ENCODE data around the gene EIF3L. TPM values are rescaled to one million over a fixed set of nuclear protein-coding genes. Genes with fewer than 3 reads are reported as not detected.

EIF3L gene
- total and polyA plus RNA-seq, 9 of the 15 experiments (the other 6 are each of a cell fraction or from before 2014, with no cell fraction given): 257 to 699 (median 368) TPM

DNA sequence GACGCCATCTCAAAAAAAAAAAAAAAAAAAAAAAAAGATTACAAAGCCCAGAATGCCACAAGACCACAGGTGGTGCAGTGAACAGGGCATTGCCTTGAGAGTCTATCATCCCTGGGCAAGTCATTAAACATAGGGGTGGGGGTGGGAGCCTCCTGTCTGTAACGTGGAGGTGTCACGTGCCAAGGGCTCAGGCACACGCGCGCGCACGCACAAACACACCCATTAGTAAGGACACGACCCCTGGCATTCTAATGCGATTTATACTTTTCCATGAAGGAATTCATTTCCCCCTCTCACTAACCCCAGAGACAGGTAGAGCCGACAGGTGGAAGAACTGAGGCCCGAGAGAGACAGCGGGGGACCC, 47.3 kb upstream of the EIF3L start:
- peak overlapping the region; percentile 80 to 91; a peak in 3 of 4 replicates for H3K9ac ChIP-seq (ENCODE audit: insufficient read depth in 1 of 2, low read depth in 2 of 2, low read length in 2 of 2)
- H3K4me3 ChIP-seq: peak overlapping the region; percentile 42
- peak in 1 of 4 experiments; percentile 22 for DNase-seq (ENCODE audit: extremely low read depth in 1 of 4, low spot score in 3 of 4)
- H3K36me3 ChIP-seq (ENCODE audit: control insufficient read depth, insufficient read depth, low read length): no peaks in the 10 kb centered on the region
- WGBS (ENCODE audit: insufficient coverage, low coverage, missing lambda C conversion rate): 5% methylated on average over 11 of the region's 13 CpGs
- ChIA-PET POLR2A (interaction anchor here (0.6 kb wide), 2 partner anchors 185 to 251 kb away, joined by 3 to 4 read pairs; no protein-coding TSS in a partner anchor), CTCF (ENCODE audit: low intra/inter-chr PET ratio) (interaction anchor here (0.8 kb wide), 1 partner anchor 559 kb away, joined by 3 read pairs; no protein-coding TSS in a partner anchor)
- peak overlapping the region; percentile 73 for H3K4me2 ChIP-seq (ENCODE audit: insufficient read depth, low read length)
- no peak for FAIRE-seq
- BruUV-seq (replicated peaks): no TSS peak
- H3K4me1 ChIP-seq (replicated peaks in 1 of 2; ENCODE audit: control insufficient read depth in 2 of 2, insufficient read depth in 2 of 2, low read length in 2 of 2): peaks cover 27 to 47% of the 10 kb centered on the region in 2 experiments
- peak overlapping the region; percentile 83 for H3K27ac ChIP-seq (ENCODE audit: extremely low read depth, low read depth, low read length)
- H3K27me3 ChIP-seq (ENCODE audit: control insufficient read depth in 2 of 2, insufficient read depth in 2 of 2, low read length in 2 of 2): no peaks in the 10 kb centered on the region
- peak overlapping the region; percentile 91 for H2AFZ ChIP-seq (ENCODE audit: low read depth, low read length)
- H3K79me2 ChIP-seq (ENCODE audit: control insufficient read depth, insufficient read depth, low read length): no peaks in the 10 kb centered on the region
- no peaks in the 10 kb centered on the region for H4K20me1 ChIP-seq (replicated peaks; ENCODE audit: control insufficient read depth, insufficient read depth, low read length)
- no peaks in the 10 kb centered on the region for H3K9me3 ChIP-seq (replicated peaks; ENCODE audit: control insufficient read depth, insufficient read depth, low read depth, low read length)
- ATAC-seq: no peak; the same call in 1 of the 3 replicates
- in situ Hi-C loops (cut with MboI): no loop called here
- H3K9me1 ChIP-seq (ENCODE audit: control insufficient read depth, insufficient read depth, low read length): no peaks in the 10 kb centered on the region
- intact Hi-C loops (cut with micrococcal nuclease): loop anchor here (2.0 kb wide), 1 partner anchor 47 kb away; the partner anchor contains the start of gene EIF3L
- TF ChIP-seq SP1 (CRISPR knock-in tag; IDR thresholded peaks at IDR 0.05): 0 out of 2 replicates have a peak, but pooled peaks have one; percentile 2
- TF ChIP-seq TFE3 (CRISPR knock-in tag; IDR thresholded peaks at IDR 0.05): peak; percentile 35
- TF ChIP-seq, protein P1, sequence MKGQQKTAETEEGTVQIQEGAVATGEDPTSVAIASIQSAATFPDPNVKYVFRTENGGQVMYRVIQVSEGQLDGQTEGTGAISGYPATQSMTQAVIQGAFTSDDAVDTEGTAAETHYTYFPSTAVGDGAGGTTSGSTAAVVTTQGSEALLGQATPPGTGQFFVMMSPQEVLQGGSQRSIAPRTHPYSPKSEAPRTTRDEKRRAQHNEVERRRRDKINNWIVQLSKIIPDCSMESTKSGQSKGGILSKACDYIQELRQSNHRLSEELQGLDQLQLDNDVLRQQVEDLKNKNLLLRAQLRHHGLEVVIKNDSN (CRISPR knock-in tag; IDR thresholded peaks at IDR 0.05): peak; percentile 77
- TF ChIP-seq, protein P2, sequence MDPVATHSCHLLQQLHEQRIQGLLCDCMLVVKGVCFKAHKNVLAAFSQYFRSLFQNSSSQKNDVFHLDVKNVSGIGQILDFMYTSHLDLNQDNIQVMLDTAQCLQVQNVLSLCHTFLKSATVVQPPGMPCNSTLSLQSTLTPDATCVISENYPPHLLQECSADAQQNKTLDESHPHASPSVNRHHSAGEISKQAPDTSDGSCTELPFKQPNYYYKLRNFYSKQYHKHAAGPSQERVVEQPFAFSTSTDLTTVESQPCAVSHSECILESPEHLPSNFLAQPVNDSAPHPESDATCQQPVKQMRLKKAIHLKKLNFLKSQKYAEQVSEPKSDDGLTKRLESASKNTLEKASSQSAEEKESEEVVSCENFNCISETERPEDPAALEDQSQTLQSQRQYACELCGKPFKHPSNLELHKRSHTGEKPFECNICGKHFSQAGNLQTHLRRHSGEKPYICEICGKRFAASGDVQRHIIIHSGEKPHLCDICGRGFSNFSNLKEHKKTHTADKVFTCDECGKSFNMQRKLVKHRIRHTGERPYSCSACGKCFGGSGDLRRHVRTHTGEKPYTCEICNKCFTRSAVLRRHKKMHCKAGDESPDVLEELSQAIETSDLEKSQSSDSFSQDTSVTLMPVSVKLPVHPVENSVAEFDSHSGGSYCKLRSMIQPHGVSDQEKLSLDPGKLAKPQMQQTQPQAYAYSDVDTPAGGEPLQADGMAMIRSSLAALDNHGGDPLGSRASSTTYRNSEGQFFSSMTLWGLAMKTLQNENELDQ (CRISPR knock-in tag; IDR thresholded peaks at IDR 0.05; ENCODE audit: borderline replicate concordance): no peak
- peak; percentile 46; the same call in 1 of the 2 replicates for TF ChIP-seq RAD51 (IDR thresholded peaks at IDR 0.05; ENCODE audit: borderline replicate concordance, low read depth)
- TF ChIP-seq, protein P3, sequence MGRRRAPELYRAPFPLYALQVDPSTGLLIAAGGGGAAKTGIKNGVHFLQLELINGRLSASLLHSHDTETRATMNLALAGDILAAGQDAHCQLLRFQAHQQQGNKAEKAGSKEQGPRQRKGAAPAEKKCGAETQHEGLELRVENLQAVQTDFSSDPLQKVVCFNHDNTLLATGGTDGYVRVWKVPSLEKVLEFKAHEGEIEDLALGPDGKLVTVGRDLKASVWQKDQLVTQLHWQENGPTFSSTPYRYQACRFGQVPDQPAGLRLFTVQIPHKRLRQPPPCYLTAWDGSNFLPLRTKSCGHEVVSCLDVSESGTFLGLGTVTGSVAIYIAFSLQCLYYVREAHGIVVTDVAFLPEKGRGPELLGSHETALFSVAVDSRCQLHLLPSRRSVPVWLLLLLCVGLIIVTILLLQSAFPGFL (CRISPR knock-in tag; IDR thresholded peaks at IDR 0.05): no peak
- TF ChIP-seq BHLHE40 (IDR thresholded peaks at IDR 0.05; ENCODE audit: low read length): peak; percentile 84
- no peak for TF ChIP-seq TCF7L2 (IDR thresholded peaks at IDR 0.05; ENCODE audit: low read depth, low read length)
- TF ChIP-seq USF2 (CRISPR knock-in tag; IDR thresholded peaks at IDR 0.05): peak; percentile 53
- TF ChIP-seq L3MBTL2 (IDR thresholded peaks at IDR 0.05): 0 out of 2 replicates have a peak, but pooled peaks have one; percentile 25
- TF ChIP-seq, protein P4, sequence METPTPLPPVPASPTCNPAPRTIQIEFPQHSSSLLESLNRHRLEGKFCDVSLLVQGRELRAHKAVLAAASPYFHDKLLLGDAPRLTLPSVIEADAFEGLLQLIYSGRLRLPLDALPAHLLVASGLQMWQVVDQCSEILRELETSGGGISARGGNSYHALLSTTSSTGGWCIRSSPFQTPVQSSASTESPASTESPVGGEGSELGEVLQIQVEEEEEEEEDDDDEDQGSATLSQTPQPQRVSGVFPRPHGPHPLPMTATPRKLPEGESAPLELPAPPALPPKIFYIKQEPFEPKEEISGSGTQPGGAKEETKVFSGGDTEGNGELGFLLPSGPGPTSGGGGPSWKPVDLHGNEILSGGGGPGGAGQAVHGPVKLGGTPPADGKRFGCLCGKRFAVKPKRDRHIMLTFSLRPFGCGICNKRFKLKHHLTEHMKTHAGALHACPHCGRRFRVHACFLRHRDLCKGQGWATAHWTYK (CRISPR knock-in tag; IDR thresholded peaks at IDR 0.05): no peak
- TF ChIP-seq ZNF766 (CRISPR knock-in tag; conservative IDR thresholded peaks at IDR 0.05): 0 out of 2 replicates have a peak, but pooled peaks have one; percentile 18

Measured in K562 (cell line).